K562 (cell line): ENCODE results near the gene ACTN3. TPM values are rescaled to one million over a fixed set of nuclear protein-coding genes. Genes with fewer than 3 reads are reported as not detected.
A peak's percentile ranks its signal among the peaks of the same experiment; 100 is the strongest.

Experiments used
- ARID1B ChIP-seq: fragments of 450-650 bp; IDR thresholded peaks from 2 replicates; pipeline ENCODE4 v1.6.1; 2016; ENCODE audit warnings: antibody characterized with exemption, mild to moderate bottlenecking, inconsistent platforms
- ATF3 ChIP-seq, 2 experiments: fragments of 450-650 bp in 1 of 2; sonication (generic) in 1 of 2; formaldehyde crosslinking in 1 of 2; IDR thresholded peaks in 1 of 2; conservative IDR thresholded peaks in 1 of 2; 2 replicates each; pipeline versions ENCODE4 v1.6.1 to v1.8.1; 2016 to 2023; ENCODE audit warnings: mild to moderate bottlenecking in 2 of 2, moderate library complexity in 2 of 2, inconsistent platforms in 1 of 2, missing genetic modification reagents in 1 of 2
- BACH1 ChIP-seq: fragments of 200-800 bp; sonication (Bioruptor generic); IDR thresholded peaks from 2 replicates; pipeline ENCODE4 v1.6.1; 2016; ENCODE audit warnings: missing genetic modification characterization, missing compliant biosample characterization
- BRCA1 ChIP-seq, 2 experiments: fragments of 450-650 bp in 1 of 2; sonication (generic) in 1 of 2; formaldehyde crosslinking in 1 of 2; IDR thresholded peaks; 2 replicates each; pipeline versions ENCODE4 v1.5.0 to v1.6.1; 2017 to 2020; ENCODE audit warnings: mild to moderate bottlenecking in 1 of 2, missing genetic modification reagents in 1 of 2
- BRD4 ChIP-seq: fragments of 200-600 bp; sonication (generic); IDR thresholded peaks from 2 replicates; pipeline ENCODE4 v1.6.1; 2017; ENCODE audit warnings: inconsistent platforms
- CBX3 ChIP-seq, 2 experiments: IDR thresholded peaks; 1 replicate in 1 of 2; 2 replicates in 1 of 2; pipeline ENCODE4 v1.6.1; 2012; ENCODE audit warnings: inconsistent platforms in 2 of 2, low read length in 2 of 2, borderline replicate concordance in 1 of 2, control low read depth in 1 of 2
- GATAD2B ChIP-seq: fragments of 450-650 bp; IDR thresholded peaks from 2 replicates; pipeline ENCODE4 v1.6.1; 2017; ENCODE audit warnings: mild to moderate bottlenecking, borderline replicate concordance
- HDAC2 ChIP-seq: fragments of 450-650 bp; IDR thresholded peaks from 2 replicates; pipeline ENCODE4 v1.6.1; 2016; ENCODE audit warnings: mild to moderate bottlenecking
- HDAC8 ChIP-seq: fragments of 450-650 bp; IDR thresholded peaks from 2 replicates; pipeline ENCODE4 v1.6.1; 2016; ENCODE audit warnings: mild to moderate bottlenecking, missing genetic modification characterization, moderate library complexity, missing compliant biosample characterization
- LCOR ChIP-seq: sonication (generic); formaldehyde crosslinking; IDR thresholded peaks from 2 replicates; pipeline ENCODE4 v1.8.0; 2022; ENCODE audit warnings: mild to moderate bottlenecking, missing genetic modification reagents
- MTA3 ChIP-seq: fragments of 450-650 bp; formaldehyde crosslinking; IDR thresholded peaks from 2 replicates; pipeline ENCODE4 v1.6.1; 2017; ENCODE audit warnings: mild to moderate bottlenecking, borderline replicate concordance
- MXD1 ChIP-seq: fragments of 250-450 bp; sonication (Bioruptor Pico); IDR thresholded peaks from 2 replicates; pipeline ENCODE4 v1.8.0; 2021; ENCODE audit warnings: borderline replicate concordance, mild to moderate bottlenecking, moderate library complexity; ENCODE audit not compliant: poor library complexity, severe bottlenecking
- NR2C1 ChIP-seq, 2 experiments: fragments of 450-650 bp; IDR thresholded peaks; 2 replicates each; pipeline ENCODE4 v1.6.1; 2017; ENCODE audit warnings: mild to moderate bottlenecking in 2 of 2, antibody characterized with exemption in 1 of 2, inconsistent platforms in 1 of 2, missing compliant biosample characterization in 1 of 2, missing genetic modification characterization in 1 of 2
- NRF1 ChIP-seq, 2 experiments: fragments of 450-650 bp; IDR thresholded peaks in 1 of 2; conservative IDR thresholded peaks in 1 of 2; 2 replicates each; pipeline ENCODE4 v1.6.1; 2014; ENCODE audit warnings: mild to moderate bottlenecking in 2 of 2
- RHOXF2B ChIP-seq: fragments of 250-450 bp; sonication (Bioruptor Pico); conservative IDR thresholded peaks from 2 replicates; pipeline ENCODE4 v1.5.1; 2021
- TAF9B ChIP-seq: fragments of 450-650 bp; IDR thresholded peaks from 2 replicates; pipeline ENCODE4 v1.6.1; 2018; ENCODE audit warnings: mild to moderate bottlenecking; ENCODE audit not compliant: partially characterized antibody
- TCF7L2 ChIP-seq: fragments of 150-350 bp; IDR thresholded peaks from 2 replicates; pipeline ENCODE4 v1.6.1; 2016; ENCODE audit warnings: low read depth, mild to moderate bottlenecking, low read length, moderate library complexity
- ZC3H11A ChIP-seq: IDR thresholded peaks from 2 replicates; pipeline ENCODE4 v1.6.1; 2012; ENCODE audit warnings: low read depth, low read length, improper control_type of control experiment
- ZNF507 ChIP-seq: conservative IDR thresholded peaks from 2 replicates; pipeline ENCODE4 v1.6.1; 2017; ENCODE audit warnings: missing genetic modification characterization, missing compliant biosample characterization
- ZNF696 ChIP-seq: fragments of 250-450 bp; sonication (Bioruptor Pico); conservative IDR thresholded peaks from 2 replicates; pipeline ENCODE4 v1.4.0; 2020; ENCODE audit warnings: mild to moderate bottlenecking, moderate library complexity
- polyA plus RNA-seq, 8 experiments: library from polyadenylated mRNA; depleted of rRNA in 4 of 8; stranded (reverse) in 5 of 8; unstranded in 3 of 8; fragments of >200 nt; fragmentation: Nextera tagmentation in 2 of 8; fragmentation: Illumina TruSeq in 1 of 8; extraction: Ambion mirVana in 2 of 8; extraction: Trizol in 1 of 8; gene quantifications; 2 replicates each; pipeline versions ENCODE4 v1.2.1 to v1.2.3, GENCODE V29; 2011 to 2014; ENCODE audit warnings: inconsistent platforms in 1 of 8, missing spikeins in 1 of 8
- total RNA-seq, 7 experiments: library from RNA; depleted of rRNA in 6 of 7; stranded (reverse); fragments of >200 nt in 6 of 7; fragmentation: Illumina TruSeq in 2 of 7; extraction: Trizol in 2 of 7; gene quantifications; 2 replicates each; pipeline versions ENCODE4 v1.2.1 to v1.2.3, GENCODE V29; 2011 to 2021; ENCODE audit warnings: low replicate concordance in 1 of 7
- TF ChIP-seq, protein P1 (sequence below): sonication (generic); formaldehyde crosslinking; IDR thresholded peaks from 2 replicates; pipeline ENCODE4 v1.8.0; 2022; ENCODE audit warnings: mild to moderate bottlenecking, low read depth, missing genetic modification reagents
- TF ChIP-seq, protein P2 (sequence below): fragments of 250-450 bp; sonication (Bioruptor Pico); IDR thresholded peaks from 2 replicates; pipeline ENCODE4 v1.5.1; 2021; ENCODE audit warnings: mild to moderate bottlenecking

ACTN3 gene
- total and polyA plus RNA-seq, 9 of the 15 experiments (the other 6 are each of a cell fraction or from before 2014, with no cell fraction given), result not detected

DNA sequence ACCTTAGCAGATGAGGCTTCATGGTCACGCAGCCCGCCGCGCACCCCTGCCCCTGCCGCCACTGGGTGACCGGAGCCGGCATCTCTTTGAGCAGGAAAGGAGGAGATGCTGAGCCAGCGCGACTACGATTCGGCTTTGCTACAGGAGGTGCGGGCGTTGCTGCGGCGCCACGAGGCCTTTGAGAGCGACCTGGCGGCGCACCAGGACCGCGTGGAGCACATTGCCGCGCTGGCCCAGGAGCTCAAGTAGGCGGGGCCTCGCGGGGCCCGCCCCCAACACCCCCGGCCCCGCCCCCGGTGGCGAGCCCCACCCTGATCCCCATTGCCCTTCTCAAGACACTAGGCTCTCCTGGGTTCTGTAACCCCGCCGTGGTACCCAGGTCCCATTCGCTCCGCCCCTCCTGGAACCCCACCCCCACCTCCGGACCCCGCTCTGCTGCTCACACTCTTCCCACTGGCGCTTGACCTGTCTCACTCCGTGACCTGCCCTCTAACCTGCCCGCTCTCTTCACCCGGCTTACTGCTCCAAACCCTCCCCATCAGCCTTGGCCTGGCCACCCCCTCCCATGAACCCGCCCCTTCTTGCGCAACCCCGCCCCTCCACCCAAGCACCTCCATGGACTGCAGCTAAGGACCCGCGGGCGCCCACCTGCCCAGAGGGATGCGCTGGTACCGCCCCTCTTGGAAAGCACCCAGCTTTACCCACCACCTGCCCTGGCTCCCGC, 12.6 kb downstream of the ACTN3 start (continued):
- TF ChIP-seq, protein P1, sequence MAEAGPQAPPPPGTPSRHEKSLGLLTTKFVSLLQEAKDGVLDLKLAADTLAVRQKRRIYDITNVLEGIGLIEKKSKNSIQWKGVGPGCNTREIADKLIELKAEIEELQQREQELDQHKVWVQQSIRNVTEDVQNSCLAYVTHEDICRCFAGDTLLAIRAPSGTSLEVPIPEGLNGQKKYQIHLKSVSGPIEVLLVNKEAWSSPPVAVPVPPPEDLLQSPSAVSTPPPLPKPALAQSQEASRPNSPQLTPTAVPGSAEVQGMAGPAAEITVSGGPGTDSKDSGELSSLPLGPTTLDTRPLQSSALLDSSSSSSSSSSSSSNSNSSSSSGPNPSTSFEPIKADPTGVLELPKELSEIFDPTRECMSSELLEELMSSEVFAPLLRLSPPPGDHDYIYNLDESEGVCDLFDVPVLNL (CRISPR knock-in tag), result 0 out of 2 replicates have a peak, but pooled peaks have one; percentile 51
- TF ChIP-seq, protein P2, sequence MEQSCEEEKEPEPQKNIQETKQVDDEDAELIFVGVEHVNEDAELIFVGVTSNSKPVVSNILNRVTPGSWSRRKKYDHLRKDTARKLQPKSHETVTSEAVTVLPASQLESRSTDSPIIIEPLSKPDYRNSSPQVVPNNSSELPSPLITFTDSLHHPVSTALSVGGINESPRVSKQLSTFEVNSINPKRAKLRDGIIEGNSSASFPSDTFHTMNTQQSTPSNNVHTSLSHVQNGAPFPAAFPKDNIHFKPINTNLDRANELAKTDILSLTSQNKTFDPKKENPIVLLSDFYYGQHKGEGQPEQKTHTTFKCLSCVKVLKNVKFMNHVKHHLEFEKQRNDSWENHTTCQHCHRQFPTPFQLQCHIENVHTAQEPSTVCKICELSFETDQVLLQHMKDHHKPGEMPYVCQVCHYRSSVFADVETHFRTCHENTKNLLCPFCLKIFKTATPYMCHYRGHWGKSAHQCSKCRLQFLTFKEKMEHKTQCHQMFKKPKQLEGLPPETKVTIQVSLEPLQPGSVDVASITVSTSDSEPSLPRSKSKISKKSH (CRISPR knock-in tag), result no peak
- TF ChIP-seq NR2C1 (IDR thresholded peaks at IDR 0.05) (no peak), NR2C1 (tag; IDR thresholded peaks at IDR 0.05) (no peak), ATF3 (IDR thresholded peaks at IDR 0.05) (no peak), ATF3 (CRISPR knock-in tag; conservative IDR thresholded peaks at IDR 0.05) (no peak), ZNF696 (CRISPR knock-in tag) (no peak), BACH1 (tag) (no peak), GATAD2B (no peak), TAF9B (no peak), ZC3H11A (no peak), BRCA1 (IDR thresholded peaks at IDR 0.05) (no peak), BRCA1 (CRISPR knock-in tag; IDR thresholded peaks at IDR 0.05) (0 out of 2 replicates have a peak, but pooled peaks have one; percentile 55), CBX3 (IDR thresholded peaks at IDR 0.05; ENCODE audit: borderline replicate concordance in 1 of 2, low read length in 2 of 2) (peak in 1 of 2 experiments; percentile 87; a peak in 2 of 3 replicates), MTA3 (no peak), MXD1 (CRISPR knock-in tag) (no peak), LCOR (no peak), HDAC2 (0 out of 2 replicates have a peak, but pooled peaks have one; percentile 26), ZNF507 (tag) (no peak), NRF1 (conservative IDR thresholded peaks at IDR 0.05 in 1 of 2, IDR thresholded peaks at IDR 0.05 in 1 of 2) (peak; percentile 17 to 28; a peak in 2 of 4 replicates), BRD4 (no peak), TCF7L2 (no peak), HDAC8 (tag) (no peak), ARID1B (no peak), RHOXF2B (CRISPR knock-in tag) (no peak)
